GM19468 (cell line): ENCODE data around the gene HSPA9.

Experiments
- ATAC-seq: cut with Tn5 transposase; IDR thresholded peaks from one replicate; pipeline ENCODE4 v1.9.1; 2021; ENCODE audit warnings: mild to moderate bottlenecking, moderate library complexity, moderate number of reproducible peaks; ENCODE audit not compliant: unreplicated experiment; ENCODE audit errors: extremely low read depth

HSPA9 gene

GRCh38 chr5:138596105-138596881 is 21.1 kb upstream of the HSPA9 start:
- no peak for ATAC-seq

GRCh38 chr5:138595180-138595795 is 20.1 kb upstream of the HSPA9 start:
- no peak for ATAC-seq

- no peak for ATAC-seq
Measured at GRCh38 chr5:138594305-138595058, 19.3 kb upstream of the HSPA9 start.

GRCh38 chr5:138588013-138588788 is 13.0 kb upstream of the HSPA9 start:
- no peak for ATAC-seq

GRCh38 chr5:138585157-138585556 is 10.0 kb upstream of the HSPA9 start:
- ATAC-seq = no peak

GRCh38 chr5:138583984-138584637 is 8.9 kb upstream of the HSPA9 start:
- no peak for ATAC-seq

- no peak for ATAC-seq
Measured at GRCh38 chr5:138582959-138583358, 7.8 kb upstream of the HSPA9 start.

- no peak for ATAC-seq
Measured at GRCh38 chr5:138580777-138581176, 5.6 kb upstream of the HSPA9 start.

- no peak for ATAC-seq
Measured at GRCh38 chr5:138580001-138580400, 4.8 kb upstream of the HSPA9 start.

GRCh38 chr5:138579517-138579863 is 4.3 kb upstream of the HSPA9 start:
- no peak for ATAC-seq

- ATAC-seq = no peak
Measured at GRCh38 chr5:138577452-138577851, 2.3 kb upstream of the HSPA9 start.

- no peak for ATAC-seq
Measured at GRCh38 chr5:138574744-138575193, 432 bp downstream of the HSPA9 start.

GRCh38 chr5:138573949-138574670 is 1.1 kb downstream of the HSPA9 start:
- ATAC-seq = no peak

- ATAC-seq = no peak
Measured at GRCh38 chr5:138573223-138573622, 2.0 kb downstream of the HSPA9 start.

GRCh38 chr5:138570871-138571270 is 4.3 kb downstream of the HSPA9 start:
- ATAC-seq = no peak

- ATAC-seq = no peak
Measured at GRCh38 chr5:138569782-138570181, 5.4 kb downstream of the HSPA9 start.

- ATAC-seq = no peak
Measured at GRCh38 chr5:138568061-138568824, 7.0 kb downstream of the HSPA9 start.

- ATAC-seq = no peak
Measured at GRCh38 chr5:138566792-138567191, 8.4 kb downstream of the HSPA9 start.
